ENCODE measurements around the gene BOLA2.
"Not testable (repeated sequence)": the region's sequence is repeated elsewhere in the genome, so short reads cannot be mapped to it uniquely, and the experiment has no call there.

BOLA2 gene

DNA sequence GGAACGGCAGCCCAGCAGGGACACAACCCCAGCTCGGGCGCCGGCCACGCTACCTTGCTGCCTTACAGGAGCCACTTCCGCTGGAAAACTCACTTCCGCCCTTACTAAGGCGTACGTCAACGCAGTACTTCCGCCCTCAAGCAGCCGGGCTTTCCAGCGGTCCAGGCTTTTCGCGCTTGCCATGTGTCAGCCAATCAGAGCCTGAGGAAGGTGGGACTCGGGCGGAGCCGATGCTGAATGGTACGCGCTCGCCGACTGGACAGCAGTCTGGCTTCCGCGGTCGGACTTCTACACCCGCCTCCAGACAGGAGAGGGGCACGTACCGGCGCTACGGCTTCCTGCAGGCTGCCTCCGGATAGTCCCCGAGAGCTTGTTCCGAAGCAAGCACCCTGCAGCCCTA lies at the start of gene BOLA2, which contains the start of gene SLX1B:
Gene BOLA2 (minus strand): TSS at position 83 of the 400 bp plus-strand sequence. CDS start 98 bp downstream, outside the sequence.
Gene SLX1B (plus strand): TSS at position 265 of the 400 bp plus-strand sequence.
- not testable (repeated sequence) for DNase-seq (ENCODE audit: low read depth)

DNA sequence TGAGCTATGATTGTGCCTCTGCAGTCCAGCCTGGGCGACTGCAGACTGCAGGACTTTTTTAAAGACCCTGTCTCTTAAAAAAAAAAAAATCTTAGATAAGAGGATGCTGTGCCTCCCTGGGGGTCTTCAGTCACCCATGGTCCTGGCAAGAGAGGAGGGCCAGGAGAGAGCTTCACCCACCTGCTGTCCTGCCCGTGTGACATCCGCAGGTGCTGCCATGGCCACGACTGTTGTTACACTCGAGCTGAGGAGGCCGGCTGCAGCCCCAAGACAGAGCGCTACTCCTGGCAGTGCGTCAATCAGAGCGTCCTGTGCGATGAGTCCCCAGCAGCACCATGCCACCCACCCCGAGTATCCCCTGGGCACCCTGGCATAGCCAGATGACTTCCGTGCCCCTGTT lies 28.1 kb upstream of the BOLA2 start:
- DNase-seq (ENCODE audit: low read depth): not testable (repeated sequence)

DNA sequence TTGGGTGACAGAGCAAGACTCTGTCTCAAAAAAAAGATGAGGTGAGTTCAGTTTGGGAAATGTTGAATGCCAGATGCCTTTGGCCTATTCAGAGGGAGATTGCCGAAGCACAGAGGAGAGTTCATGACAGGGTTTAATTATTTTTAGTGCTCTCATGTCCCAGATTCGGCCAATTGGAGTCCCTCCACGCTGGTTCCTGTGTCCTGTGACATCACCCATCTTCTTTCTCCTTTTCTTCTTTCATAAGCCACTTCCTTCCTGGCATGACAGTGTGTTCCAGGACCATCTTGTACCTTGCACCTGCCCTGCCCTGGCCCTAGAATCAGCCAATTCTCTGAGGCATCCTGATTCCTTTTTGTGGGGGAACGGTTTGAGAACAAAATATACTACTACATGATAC lies 17.9 kb upstream of the BOLA2 start:
- not testable (repeated sequence) for DNase-seq (ENCODE audit: low read depth)

DNA sequence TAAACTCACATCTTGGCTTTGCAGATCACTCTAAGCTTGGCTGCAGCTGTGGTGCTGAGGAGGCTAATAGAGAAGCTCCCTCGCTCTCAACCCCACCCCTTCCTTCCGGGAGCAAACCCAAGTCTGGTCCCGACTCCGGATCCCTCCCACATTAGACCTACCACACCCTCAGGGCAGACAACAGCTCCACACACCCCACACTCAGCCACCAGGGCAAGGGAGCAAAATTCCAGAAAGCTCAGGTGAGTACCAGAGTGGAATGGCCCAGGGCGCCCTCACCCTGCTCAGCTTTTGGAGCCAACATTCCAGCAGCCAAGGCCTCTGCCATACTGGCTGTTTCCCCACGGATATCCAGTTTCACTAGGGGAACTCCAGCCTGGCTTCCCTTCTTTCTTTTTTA lies 15.5 kb upstream of the BOLA2 start:
- not testable (repeated sequence) for DNase-seq (ENCODE audit: low read depth)

DNA sequence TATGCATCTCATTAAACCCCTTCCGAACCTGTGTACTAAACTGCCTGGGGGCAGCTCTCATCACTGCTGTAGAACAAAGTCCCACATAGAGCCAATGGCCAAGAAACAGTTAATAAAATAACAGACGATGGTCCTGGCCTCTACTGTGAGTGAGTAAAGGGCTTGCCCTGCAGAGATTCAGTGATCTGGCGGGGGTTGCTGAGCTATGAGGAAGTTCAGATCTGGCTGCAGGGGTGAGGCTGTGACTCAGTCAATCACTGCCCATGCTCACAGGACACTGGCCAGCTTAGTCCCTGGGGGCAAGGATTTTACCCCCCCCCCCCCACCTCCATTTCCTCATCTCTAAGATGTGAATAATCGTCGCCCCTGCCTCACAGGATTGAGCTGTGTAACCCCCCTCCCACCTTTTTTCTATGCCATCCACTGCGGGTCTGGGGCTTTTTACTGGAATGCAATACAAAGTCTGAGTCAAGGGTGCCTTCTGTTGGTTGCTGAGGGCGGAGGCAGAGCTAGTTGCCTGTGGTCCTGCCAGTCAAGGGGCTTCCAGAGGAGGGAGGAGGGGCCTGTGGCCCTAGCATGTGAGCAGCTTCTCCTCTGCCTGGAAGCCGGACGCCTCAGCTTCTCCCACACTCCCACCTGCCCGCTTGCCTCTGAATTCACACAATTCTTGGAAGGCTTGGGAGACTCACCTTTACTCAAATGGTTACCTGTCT lies 13.7 kb upstream of the BOLA2 start:
- not testable (repeated sequence) for DNase-seq (ENCODE audit: low read depth)

DNA sequence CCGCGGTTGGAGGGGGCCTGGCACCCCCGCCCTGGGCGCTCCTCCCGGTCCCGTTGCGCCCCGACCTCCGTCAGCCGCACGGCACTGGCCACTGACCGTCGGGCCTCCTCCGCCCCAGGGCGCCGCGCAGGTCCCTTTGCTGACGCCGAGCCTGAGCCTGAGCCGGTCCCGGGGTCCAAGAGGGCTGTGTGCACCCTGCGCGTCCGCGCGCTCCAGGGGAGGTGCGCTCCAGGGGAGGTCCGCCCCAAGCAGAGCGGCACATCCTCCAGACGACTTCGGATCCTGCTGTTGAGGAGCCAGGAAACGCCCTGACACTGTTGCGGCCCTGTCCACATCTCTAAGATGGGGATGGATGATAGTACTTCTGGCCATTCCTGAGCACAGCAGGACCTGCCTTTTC lies 12.8 kb upstream of the BOLA2 start:
- not testable (repeated sequence) for DNase-seq (ENCODE audit: low read depth)

DNA sequence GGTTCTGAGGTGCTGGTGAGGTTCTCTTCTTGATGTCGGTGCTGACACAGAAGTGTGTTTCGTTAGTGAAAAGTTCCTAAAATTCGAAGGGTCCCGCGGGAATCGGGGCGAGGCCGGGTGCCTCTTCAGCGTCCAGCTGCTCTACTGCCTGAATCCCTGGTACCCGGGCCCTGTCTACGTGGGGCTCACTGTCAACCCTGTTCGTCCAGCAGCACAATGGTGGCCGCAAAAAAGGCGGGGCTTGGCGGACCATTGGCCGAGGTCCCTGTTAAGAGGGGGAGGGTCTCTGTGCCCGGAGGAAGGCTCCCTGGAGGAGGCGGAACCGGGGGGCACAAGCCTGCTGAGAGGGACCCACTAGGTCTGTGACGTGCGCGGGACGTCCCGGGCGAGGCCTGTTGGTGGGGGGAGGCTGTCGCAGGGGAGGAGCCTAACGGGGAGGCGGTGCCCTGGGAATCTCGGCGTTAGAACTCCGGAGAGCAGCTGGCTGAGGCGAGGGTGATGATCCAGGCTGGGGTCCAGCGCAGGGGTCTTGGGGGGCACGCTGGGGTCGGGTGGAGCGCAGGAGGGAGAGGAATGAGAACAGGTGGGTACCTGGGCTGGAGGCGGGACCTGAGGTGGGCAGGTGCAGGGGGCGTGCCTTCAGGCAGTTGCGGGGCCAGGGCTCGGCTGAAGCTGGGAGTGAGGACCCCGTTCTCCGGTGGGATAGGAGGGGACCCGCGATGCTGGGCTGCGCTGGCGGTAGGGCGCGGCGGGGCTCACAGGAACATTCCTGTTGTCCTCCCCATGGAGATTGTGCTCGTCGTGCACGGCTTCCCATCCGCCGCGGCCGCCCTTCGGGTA lies 12.1 kb upstream of the BOLA2 start:
- not testable (repeated sequence) for DNase-seq (ENCODE audit: low read depth)

DNA sequence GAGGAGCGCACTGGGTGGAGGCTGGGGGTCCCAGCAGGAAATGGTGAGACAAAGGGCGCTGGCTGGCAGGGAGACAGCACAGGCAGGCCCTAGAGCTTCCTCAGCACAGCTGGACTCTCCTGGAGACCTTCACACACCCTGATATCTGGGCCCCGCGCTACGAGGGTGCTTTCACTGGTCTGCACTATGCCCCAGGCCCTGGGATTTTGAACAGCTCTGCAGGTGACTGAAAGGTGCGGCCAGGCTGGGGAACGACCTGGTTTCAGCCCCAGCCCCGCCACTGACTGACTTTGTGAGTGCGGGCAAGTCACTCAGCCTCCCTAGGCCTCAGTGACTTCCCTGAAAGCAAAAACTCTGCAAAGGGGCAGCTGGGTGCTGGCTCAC lies 6.5 kb upstream of the BOLA2 start:
- not testable (repeated sequence) for DNase-seq (ENCODE audit: low read depth)

DNA sequence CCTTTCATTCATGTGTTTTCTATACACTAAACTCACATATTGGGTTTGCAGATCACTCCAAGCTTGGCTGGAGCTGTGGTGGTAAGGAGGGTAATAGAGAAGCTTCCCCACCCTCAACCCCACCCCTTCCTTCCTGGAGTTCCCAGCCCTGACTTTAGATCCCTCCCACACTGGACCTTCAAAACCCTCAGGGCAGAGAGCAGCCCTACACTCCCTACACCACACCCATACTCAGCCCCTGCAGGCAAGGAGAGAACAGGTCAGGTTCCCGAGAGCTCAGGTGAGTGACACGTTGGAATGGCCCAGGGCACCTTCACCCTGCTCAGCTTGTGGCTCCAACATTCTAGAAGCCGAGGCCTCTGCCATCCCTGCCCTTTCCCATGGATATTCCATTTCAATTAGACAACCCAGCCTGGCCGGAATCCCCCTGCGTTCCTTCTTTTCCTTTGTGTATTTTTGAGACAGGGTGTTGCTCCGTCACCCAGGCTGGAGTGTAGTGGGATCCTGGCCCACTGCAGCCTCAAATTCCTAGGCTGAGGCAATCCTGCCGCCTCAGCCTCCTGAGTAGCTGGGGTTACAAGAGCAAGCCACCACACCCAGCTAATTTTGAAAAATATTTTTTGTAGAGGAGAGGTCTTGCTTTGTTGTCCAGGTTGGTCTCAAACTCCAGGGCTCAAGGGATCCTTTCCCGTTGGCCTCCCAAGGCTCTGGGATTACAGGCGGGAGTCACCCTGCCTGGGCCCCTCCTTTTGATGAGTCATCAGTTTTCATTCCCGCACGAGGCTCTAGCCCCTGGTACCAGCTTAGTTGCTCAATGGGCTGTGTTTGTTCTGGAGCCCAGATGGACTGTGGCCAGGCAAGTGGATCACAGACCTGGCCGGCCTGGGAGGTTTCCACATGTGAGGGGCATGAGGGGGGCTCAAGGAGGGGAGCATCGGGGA lies 5.8 kb upstream of the BOLA2 start, which contains the start of gene SULT1A4:
Gene SULT1A4 (plus strand): TSS at position 208 of the 941 bp plus-strand sequence. CDS start 1,473 bp downstream, outside the sequence.
- not testable (repeated sequence) for DNase-seq (ENCODE audit: low read depth)

DNA sequence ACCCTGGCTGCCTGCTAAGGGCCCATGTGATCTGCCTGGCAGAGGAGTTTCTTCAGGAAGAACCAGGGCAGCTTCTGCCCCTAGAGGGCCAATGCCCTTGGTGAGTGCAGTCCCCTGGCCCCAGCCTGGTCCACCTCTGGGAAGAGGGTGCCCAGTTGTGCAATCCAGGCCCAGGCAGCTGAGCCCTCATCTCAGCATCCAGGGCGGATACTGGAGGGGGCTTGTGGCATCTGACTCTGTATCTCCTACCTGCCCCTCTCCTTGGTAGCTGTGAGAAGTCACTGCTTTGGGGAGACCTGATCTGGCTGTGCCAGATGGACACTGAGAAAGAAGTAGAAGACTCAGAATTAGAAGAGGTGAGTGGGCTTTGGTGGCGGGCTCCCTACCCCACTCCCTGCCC lies 3.5 kb upstream of the BOLA2 start:
- not testable (repeated sequence) for DNase-seq (ENCODE audit: low read depth)

DNA sequence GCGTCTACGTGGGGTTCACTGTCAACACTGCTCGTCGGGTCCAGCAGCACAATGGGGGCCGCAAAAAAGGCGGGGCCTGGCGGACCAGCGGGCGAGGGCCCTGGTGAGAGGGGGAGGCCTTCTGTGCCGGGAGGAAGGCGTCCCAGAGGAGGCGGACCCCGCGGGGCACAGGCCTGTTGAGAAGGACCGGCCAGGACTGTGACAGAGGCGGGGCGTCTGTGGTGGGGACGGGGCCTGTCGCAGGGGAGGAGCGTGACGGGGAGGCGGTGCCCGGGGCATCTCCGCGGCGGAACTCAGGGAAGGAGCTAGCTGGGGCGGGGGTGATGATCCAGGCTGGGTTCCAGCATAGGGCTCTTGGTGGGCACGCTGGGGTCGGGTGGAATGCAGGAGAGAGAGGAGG lies 677 bp upstream of the BOLA2 start:
- not testable (repeated sequence) for DNase-seq (ENCODE audit: low read depth)

DNA sequence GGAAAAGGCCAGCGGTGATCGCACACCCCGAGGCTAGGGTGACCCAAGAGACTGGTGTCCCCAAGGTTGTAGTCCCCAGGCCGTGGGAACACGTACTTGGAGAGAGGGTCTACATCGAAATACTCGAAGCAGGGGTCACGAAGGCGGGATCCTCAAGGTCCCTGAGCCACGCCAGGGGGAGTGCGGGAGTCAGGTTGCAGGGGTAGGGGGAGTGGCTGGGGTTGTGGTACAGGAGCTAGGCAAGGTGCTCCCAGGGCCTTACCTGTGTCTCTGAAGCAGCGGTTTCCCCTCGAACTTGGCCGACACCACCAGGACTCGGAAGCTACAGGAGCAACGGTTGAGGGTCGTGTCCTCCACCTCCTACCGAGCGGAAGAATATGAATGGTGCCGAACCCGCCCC lies 397 bp downstream of the BOLA2 start:
- DNase-seq (ENCODE audit: low read depth): not testable (repeated sequence)

DNA sequence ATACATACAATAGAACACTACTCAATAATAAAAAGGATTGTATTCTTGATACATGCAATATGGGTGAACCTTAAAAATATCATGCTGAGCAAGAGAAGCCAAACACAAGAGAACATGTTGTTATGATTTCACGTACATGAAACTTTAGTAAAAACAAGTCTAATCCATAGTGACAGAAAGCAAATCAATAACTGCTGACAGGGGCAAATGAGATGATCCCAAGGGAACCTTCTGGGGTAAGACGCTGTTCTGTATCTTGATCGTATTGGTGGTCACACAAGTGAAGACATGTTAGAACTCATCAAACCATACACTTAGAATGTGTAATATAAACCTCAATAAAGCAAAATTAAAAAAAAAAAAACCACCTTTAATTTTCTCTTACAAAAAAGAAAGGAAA lies 28.8 kb downstream of the BOLA2 start:
- not testable (repeated sequence) for DNase-seq (ENCODE audit: low read depth)

DNA sequence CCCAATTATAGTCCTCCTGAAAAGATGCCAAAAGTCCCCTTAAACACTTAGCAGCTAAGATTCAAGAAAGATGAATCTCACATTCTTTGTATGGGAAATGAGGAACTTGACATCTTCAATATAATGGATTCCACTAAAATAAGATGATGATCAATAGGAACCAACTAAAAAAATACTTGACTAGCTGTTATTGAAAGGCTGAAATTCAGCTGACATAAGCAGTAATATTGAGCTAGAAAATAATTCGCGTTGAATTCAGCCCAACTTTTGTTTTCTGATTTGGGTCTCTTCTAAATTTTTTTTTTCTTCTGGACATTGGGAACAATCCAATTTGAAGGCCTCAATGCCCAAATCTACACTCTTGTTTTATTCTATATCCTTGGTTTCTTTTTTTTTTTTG lies 30.6 kb downstream of the BOLA2 start:
- not testable (repeated sequence) for DNase-seq (ENCODE audit: low read depth)

DNA sequence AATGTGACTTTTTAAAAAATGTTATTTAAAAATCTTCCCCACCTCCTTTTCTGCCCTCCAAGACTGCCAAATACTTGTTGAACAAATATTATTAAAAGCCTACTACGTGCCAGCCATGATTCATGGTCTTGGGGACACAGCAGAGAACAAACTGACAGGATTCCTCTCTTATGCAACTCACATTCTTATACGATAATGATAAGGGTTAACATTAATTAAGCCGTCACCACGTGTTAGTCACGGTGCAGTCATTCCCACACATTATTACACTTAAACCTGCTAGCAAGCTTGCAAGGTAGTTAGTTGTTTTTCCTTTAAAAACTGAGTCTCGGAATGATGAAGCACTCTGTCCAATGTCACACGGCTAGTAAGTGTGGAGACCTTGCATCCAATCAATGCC lies 48.9 kb downstream of the BOLA2 start:
- DNase-seq (ENCODE audit: low read depth): peak; percentile 64

All from EH (cell line).